Measurements from ENCODE around the gene NCOR2. TPM values are rescaled to one million over a fixed set of nuclear protein-coding genes. Genes with fewer than 3 reads are reported as not detected.

The NCOR2 gene
- total RNA-seq, 1 donor, result 45.2 TPM

GRCh38 chr12:124529565-124530276, 37.7 kb downstream of the NCOR2 start:
- H3K79me2 ChIP-seq (ENCODE audit: insufficient read depth, low read length), result peaks cover 84% of the 10 kb centered on the region
- no peak overlapping the region for H3K4me2 ChIP-seq (ENCODE audit: insufficient read depth, low read length)
- H3K4me3 ChIP-seq (ENCODE audit: insufficient read depth, low read length), result no peak overlapping the region
- H3K9me3 ChIP-seq (ENCODE audit: low read depth, low read length), result no peaks in the 10 kb centered on the region
- H2AFZ ChIP-seq (ENCODE audit: low read length), result no peak overlapping the region
- peaks cover 3% of the 10 kb centered on the region for H3K36me3 ChIP-seq (ENCODE audit: insufficient read depth, low read length)
- no peak overlapping the region for H3K27ac ChIP-seq (ENCODE audit: low read depth, low read length)
- TF ChIP-seq, protein P1, sequence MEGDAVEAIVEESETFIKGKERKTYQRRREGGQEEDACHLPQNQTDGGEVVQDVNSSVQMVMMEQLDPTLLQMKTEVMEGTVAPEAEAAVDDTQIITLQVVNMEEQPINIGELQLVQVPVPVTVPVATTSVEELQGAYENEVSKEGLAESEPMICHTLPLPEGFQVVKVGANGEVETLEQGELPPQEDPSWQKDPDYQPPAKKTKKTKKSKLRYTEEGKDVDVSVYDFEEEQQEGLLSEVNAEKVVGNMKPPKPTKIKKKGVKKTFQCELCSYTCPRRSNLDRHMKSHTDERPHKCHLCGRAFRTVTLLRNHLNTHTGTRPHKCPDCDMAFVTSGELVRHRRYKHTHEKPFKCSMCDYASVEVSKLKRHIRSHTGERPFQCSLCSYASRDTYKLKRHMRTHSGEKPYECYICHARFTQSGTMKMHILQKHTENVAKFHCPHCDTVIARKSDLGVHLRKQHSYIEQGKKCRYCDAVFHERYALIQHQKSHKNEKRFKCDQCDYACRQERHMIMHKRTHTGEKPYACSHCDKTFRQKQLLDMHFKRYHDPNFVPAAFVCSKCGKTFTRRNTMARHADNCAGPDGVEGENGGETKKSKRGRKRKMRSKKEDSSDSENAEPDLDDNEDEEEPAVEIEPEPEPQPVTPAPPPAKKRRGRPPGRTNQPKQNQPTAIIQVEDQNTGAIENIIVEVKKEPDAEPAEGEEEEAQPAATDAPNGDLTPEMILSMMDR (IDR thresholded peaks at IDR 0.05; ENCODE audit: extremely low read depth, low read depth, low read length), result no peak
- H4K20me1 ChIP-seq (ENCODE audit: insufficient read depth, low read length), result peaks cover 46% of the 10 kb centered on the region
- no peaks in the 10 kb centered on the region for H3K27me3 ChIP-seq (ENCODE audit: insufficient read depth, low read length)
- DNase-seq (ENCODE audit: insufficient read length, low spot score, missing footprints), result peak; percentile 79
- H3K4me1 ChIP-seq (ENCODE audit: insufficient read depth, low read length), result peaks cover under 1% of the 10 kb centered on the region

DNA sequence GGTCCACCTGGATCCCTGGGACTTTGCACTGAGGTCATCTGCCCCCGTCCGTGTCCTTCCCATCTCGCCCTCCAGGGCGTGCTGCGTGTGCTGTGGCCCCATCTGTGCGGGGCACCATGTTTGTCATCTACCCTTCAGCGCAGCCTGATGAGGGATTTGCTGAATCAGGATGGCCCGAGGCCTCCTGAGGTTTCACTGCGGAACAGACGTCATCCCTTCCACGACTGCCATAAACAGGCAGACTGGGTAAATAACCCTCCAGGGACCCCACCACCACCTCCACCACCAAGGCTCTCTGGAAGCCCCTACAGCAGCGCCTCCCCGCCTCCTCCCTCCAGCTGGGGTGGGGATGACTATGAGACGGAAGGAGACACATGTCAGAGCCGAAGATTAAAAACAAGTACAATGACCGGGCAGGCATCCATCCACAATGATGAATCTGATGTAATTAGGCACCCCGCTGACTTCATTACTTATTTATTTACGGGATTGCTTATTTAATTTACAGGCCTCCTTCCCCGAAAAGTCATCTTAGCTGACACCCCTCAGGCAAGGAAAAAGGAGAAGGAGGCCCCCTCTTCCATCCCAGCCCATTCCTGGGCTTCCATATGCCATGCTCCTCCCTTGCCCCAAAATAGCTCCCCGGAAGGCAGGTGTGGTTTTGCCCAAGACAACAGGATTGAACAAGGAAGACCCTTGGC, 39.4 kb downstream of the NCOR2 start:
- Histone ChIP-seq H3K36me3 (ENCODE audit: insufficient read depth, low read length) (no peaks in the 10 kb centered on the region), H3K27ac (ENCODE audit: low read depth, low read length) (no peak overlapping the region), H3K9me3 (ENCODE audit: low read depth, low read length) (no peaks in the 10 kb centered on the region), H3K27me3 (ENCODE audit: insufficient read depth, low read length) (no peaks in the 10 kb centered on the region), H2AFZ (ENCODE audit: low read length) (no peak overlapping the region), H3K4me1 (ENCODE audit: insufficient read depth, low read length) (peaks cover 18% of the 10 kb centered on the region), H3K4me3 (ENCODE audit: insufficient read depth, low read length) (no peak overlapping the region), H3K4me2 (ENCODE audit: insufficient read depth, low read length) (no peak overlapping the region), H3K79me2 (ENCODE audit: insufficient read depth, low read length) (peaks cover 75% of the 10 kb centered on the region), H4K20me1 (ENCODE audit: insufficient read depth, low read length) (peaks cover 51% of the 10 kb centered on the region)
- TF ChIP-seq, protein P1 (IDR thresholded peaks at IDR 0.05; ENCODE audit: extremely low read depth, low read depth, low read length), result no peak
- peak; percentile 90 for DNase-seq (ENCODE audit: insufficient read length, low spot score, missing footprints)

GRCh38 chr12:124525927-124526692, 41.3 kb downstream of the NCOR2 start:
- DNase-seq (ENCODE audit: insufficient read length, low spot score, missing footprints), result no peak
- Histone ChIP-seq H3K27me3 (ENCODE audit: insufficient read depth, low read length) (no peaks in the 10 kb centered on the region), H3K79me2 (ENCODE audit: insufficient read depth, low read length) (peaks cover 70% of the 10 kb centered on the region), H3K4me2 (ENCODE audit: insufficient read depth, low read length) (no peak overlapping the region), H3K9me3 (ENCODE audit: low read depth, low read length) (no peaks in the 10 kb centered on the region), H3K36me3 (ENCODE audit: insufficient read depth, low read length) (no peaks in the 10 kb centered on the region), H3K27ac (ENCODE audit: low read depth, low read length) (no peak overlapping the region), H3K4me1 (ENCODE audit: insufficient read depth, low read length) (peaks cover 25% of the 10 kb centered on the region), H3K4me3 (ENCODE audit: insufficient read depth, low read length) (no peak overlapping the region), H4K20me1 (ENCODE audit: insufficient read depth, low read length) (peaks cover 58% of the 10 kb centered on the region), H2AFZ (ENCODE audit: low read length) (no peak overlapping the region)
- TF ChIP-seq, protein P1 (IDR thresholded peaks at IDR 0.05; ENCODE audit: extremely low read depth, low read depth, low read length), result no peak

Data from osteoblast (primary cell).